NCI-H1694 (cell line): ENCODE results near the gene PBX3.
A peak's percentile ranks its signal among the peaks of the same experiment; 100 is the strongest.

Source experiments
- DNase-seq: peaks from one replicate; lab custom pipeline; 2025; lab: John Stamatoyannopoulos, UW

The PBX3 gene

DNA sequence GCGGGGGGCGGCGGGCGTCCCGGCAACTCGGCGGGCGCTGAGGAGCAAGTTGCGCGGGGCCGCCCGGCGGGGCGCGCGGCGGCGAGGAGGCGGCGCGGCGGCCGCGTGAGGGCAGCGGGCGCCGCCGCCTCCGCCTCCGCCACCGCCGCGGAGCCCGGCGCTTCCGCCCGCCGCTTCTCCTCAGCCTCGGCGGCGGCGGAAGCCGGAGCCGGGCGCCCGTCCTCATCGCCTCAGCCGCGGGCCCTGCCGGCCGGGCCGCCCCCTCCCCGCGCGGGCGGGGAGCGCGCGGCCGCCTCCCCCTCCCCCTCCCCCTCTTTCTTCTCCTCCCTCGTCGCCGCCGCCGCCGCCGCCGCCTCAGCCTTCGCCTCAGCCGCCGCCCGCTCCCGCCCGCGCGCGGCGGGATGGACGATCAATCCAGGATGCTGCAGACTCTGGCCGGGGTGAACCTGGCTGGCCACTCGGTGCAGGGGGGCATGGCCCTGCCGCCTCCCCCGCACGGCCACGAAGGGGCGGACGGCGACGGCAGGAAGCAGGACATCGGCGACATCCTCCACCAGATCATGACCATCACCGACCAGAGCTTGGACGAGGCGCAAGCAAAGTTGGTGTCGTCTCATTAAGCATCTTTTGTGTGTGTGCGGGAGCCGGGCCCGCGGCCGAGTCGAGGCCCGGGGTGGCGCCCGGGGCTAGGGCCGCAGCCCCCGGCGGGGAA, at the start of gene PBX3:
TSS of gene PBX3 (plus strand) at position 321 of the 712 bp plus-strand sequence.
- no peak for DNase-seq

DNA sequence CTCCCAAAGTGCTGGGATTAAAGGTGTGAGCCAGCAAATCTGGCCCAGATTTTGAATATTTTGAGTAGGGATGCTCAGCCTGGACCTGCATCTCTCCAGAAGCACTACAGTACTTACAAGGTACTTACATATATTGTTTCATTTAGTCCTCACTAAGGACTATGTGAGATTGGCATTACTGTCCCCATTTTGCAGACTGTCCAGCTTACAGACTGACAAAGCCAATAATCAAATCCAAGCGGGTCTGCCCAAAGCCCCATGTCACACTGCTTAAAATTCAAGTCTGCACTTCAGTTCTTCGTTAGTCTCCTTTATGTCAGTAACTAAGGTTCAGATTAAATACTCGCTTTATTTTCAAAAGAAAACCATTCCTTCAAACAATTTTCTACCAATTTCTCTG, 47.3 kb upstream of the PBX3 start:
- DNase-seq = no peak

DNA sequence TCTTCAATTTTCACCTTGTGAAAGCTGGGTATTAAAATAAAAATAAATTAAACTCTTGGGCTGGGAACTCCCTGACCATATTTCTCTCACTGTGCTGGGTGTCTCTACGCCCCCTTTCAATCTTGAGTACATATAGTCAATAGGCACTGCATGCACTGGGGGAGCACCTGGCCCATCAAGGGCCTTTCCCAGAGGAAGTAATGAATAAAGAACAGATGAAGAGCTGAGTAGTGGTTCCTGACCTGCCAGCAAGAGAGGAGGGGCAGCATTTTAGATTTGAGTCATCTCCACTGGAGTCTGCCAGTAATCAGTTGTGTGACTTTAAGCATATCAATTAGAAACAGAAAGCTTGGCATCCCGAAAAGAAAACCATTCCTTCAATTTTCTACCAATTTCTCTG, 46.4 kb upstream of the PBX3 start:
- no peak for DNase-seq

DNA sequence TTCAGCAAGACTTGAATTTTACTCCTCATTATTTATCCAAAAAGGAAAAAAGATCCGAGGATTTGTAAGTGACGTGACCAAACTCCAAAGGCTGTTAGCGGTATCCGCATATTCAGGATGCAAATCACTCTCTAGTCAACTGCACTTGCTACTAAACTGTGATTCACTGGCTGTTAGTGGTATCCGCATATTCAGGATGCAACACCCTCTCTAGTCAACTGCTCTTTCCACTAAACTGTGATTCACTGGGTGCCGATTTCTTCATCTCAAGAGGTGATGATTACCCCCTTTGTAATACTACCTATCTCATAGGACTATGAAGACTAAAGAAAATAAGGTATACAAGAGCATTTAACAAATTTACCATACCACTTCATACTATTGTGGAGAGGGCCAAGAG, 45.8 kb upstream of the PBX3 start:
- DNase-seq = no peak

DNA sequence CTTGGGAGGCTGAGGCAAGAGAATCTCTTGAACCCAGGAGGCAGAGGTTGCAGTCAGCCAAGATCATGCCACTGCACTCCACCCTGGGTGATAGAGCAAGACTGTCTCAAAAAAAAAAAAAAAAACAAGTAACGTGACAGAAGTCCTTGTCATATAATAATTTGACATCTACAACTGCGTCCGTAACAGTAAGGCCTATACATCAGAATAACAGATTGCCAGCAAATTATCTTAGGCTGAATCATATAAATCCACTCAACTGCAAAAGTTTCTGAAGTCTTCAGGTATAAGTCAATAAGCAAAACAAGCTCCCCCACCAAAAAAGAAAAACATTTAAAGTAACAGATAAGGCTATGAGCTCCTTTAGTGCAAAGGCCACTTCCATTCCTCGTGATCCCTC, 43.5 kb upstream of the PBX3 start:
- no peak for DNase-seq

DNA sequence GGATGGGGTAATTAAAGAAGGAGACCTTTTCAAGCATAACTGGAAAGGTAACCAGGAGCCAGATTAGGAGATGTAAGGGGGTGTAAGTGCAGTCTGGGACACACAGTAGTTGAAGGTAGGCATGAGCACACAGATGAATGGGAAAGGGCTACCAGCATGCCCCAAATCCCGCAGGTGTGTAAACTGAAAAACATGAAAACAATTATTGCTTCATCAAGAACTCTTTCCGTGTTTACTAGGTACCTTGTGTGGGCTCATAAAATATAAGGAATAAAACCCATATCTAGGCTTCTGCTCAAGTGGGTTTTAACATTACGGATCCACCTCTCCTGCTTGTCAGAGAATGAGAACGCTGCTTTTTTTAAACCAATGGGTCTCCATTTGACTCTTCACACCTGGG, 41.3 kb upstream of the PBX3 start:
- DNase-seq = no peak

DNA sequence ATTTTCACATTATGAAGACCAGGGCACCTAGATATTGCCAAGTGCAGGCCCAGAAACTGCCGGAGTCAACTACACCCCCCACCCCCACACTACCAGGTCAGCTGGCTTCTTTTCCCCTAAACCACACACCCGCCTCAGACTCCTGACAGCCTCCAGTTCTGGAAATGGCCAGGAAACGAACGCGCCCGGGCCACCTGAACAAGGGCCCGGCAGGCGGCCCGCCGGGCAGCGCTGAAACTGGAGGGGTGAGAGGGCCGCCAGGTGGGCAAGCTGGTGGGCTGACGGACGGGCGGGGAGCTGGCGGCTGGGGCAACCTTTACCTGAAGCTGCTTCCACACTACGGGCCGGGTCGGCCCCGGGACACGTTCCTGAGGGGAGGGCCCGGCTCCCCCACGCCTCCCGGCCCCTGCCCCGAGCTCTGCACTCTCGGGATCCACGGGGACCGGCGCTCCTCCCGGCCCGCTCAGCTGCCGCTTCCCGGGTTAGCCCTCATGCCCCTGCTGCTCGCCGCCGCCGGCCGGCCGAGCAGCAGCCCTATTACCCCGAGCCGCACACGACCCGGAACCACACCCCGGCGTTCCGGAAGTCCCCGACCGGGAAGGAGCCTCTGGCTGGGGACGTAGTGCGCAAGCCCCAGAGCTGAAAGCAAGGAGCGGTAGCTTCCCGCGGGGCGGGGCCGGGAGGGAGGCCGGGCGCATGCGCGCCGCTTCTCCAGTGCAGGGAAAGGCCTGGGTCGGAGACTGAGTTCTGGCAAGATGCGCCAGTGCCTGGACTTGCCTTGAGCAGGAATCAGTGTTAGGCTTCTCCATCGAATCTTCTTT, 40.3 kb upstream of the PBX3 start, which contains the start of gene MAPKAP1:
TSS of gene MAPKAP1 (minus strand) at position 558 of the 821 bp plus-strand sequence. CDS start 34,634 bp downstream, outside the sequence.
- DNase-seq = peak; percentile 86

DNA sequence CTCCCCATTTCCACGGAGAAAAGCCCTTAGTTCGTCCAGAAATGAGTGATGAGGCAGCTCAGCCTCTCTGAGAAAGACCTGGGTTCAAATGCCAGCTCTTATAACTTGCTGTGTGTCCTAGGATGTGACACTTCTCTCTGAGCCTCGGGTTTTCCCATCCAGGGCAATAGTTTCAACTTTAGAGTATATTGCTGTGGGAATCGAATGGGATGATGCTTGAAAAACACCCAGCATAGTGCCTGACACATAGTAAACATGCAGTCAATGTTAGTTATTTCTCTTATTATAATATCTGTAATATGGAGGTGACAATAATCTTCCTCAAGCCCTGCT, 39.7 kb upstream of the PBX3 start:
- DNase-seq = no peak

DNA sequence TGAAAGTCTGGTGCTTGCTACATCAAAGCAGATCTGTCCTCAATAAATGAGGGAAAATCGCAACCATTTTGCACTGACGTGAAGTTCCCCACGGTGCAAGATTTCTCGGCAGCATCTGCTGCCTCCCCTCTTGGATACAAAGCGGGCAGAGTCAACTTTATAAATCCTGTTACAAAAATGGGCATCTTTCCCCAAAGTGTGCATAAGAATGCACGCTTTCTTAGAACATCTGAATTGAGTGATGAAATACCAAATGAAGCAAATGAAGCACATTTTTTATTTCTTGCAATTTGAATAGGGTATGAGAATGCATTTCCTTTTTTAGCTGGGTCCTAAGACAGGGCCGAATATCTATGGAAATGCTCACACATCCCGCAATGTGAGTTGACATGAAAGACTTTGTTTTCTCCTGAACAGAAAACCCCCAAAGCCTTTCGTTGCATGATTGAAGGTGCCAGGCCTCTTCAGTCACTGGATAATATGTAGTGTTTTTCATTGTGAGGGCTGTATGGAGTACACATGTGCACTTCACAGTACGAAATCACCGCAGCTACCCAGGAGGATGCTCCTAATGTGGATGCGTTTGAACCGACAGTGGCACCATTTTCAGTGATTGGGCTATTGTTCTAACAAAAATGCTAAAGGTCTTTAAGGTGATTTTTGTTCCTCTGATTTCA, 20.6 kb upstream of the PBX3 start:
- no peak for DNase-seq

DNA sequence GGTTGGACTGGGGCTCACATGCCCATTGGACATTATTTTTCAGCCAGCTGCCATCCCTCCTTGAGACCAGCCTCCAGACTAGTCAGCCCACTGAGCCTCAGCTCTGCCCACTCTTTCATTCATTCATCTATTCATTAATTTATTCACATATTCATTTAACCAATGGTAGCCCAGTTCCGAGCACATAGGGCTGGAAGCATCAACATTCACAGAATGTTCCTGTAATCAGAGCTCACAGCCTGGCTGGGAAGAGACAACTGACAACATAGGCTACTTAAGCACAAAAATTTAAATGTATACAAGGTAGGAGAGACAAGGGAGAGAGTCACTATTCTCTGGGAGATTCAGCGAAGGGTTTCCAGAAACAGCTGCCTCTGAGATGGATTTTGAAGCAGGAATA, 17.0 kb upstream of the PBX3 start:
- no peak for DNase-seq

DNA sequence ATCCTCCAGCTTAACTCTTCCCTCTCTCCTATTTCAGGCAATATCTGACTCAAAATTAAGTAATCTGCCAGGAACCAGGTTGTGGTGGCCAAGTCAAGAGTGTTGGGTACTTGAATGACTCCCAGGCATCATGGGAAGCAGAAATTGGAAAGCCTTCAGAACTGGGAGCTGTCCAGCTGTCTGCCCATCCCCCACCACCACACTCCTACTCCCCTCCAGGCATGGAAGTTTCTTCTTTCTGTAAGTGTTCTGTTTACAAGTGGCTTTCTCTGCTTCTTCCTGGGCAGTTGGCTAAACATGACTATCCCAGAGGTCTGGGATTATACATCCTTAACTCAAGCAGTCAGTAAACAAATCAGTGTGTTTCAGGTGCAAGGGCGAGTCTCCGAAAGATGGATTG, 14.6 kb upstream of the PBX3 start:
- no peak for DNase-seq

DNA sequence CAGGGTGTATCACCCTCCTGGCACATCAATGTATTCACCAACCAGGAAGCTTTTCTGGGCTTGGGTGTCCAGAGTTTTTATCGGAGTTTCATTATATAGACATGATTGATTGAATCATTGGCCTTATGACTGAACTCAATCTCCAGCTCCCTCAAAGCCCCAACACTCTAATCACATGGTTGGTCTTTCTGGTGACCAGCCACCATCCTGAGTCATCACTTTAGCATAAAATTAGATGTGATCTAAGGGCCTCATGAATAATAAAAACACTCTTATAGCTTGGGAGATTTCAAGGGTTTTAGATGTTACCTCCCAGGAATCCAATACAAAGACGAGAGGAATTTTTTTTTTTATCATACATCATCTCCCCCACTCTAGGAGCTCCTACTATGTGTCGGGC, 7.7 kb upstream of the PBX3 start:
- no peak for DNase-seq

DNA sequence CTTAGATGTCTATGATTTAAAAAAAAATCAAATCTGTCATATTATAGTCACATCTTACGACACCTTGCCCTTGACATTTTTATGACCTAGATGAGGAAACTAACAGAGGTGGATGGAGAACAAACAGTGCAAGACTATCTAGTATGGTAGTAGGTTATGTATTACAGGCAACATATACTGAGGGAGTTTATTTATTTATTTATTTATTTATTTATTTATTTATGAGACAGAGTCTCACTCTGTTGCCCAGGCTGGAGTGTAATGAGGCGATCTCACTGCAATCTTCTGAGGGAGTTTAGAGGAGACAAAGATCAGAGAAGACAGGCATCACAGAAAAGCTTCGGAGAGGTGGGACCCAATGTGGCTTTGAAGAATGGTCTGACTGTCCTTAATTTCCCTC, 4.5 kb upstream of the PBX3 start:
- no peak for DNase-seq

DNA sequence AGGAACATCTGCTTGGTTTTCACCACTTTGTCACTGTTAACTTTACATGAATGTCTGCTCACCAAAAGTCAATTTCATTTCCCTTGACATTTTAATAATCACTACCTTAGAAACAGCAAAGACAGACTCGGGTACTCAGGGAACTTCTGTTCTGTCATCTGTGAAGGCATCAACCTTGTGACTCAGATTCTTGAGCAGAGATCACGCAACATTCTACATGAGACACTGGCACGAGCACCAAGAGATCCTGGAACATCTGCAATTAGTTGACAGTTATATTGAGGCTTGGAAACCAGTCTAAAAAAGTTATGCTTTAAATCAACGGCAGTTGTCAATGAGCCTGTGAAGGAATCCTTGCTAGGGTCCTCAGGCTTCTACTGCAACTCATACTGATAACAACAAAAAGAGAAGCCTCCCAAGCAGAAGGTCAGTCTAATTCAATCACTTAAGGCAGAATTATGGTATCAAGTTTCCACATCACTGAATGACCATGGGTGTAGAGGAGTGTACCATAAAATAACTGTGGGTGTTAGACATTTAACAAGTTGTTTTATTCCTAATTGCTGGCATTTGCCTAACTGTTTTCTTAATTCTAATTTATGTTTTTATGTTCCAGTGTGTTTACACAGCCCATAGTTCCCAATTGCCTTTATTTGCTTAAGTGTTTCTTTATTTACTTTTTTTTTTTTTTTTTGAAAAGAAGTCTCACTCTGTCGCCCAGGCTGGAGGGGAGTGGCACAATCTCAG, 3.3 kb upstream of the PBX3 start:
- DNase-seq = no peak

DNA sequence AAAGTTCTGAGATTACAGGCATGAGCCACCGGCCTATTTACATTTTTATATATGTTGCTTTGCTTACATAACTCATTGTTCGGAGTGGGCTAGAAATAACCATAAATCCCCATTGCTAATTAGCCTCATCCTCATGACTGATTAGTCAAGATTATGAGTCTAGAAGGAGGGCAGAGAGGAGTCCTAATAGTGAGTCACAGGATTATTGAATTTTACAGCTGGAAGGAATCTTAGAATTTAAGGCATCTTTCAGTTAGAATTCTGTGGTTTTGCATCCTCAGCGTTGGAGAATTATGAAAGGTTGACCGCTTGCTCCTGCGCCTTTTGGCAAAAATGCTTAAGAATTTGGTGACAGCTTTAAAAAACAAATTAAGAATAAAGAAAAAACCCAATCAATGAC, 2.6 kb upstream of the PBX3 start:
- DNase-seq = no peak

DNA sequence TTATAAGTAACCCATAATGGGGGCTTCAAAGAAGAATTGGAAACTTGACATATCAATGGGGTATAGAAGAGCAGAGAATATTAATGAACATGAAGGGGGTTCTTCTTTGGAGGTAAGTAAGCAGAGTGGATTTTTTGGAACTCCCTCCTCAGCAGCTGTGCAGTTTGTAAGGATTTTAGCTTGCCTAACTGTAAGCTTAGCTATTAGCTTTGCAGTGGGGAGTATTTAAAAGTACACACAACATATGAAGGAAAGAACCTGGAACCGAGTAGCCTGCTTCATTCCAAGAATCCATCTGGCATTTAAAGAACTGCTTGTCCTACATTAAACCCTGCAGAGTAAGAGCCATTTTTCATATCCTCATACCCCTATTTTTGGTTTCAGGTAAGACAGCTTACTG, 2.2 kb upstream of the PBX3 start:
- no peak for DNase-seq

DNA sequence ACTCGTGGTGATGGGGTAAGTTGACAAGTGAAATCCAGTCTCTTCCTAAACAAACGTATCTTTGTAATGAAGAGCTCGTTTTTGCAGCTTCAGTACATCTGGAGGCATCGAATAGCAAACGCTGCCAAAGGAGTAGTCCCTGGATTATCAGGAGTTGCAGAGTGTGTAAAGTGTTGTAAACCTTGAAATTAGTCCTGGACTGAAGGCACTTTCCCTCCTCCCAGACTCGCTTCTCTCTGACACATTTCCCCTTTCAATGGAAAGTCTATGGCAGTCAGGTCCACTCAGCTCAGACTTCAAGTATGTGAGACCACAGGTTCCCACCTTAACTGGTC, 1.5 kb upstream of the PBX3 start:
- no peak for DNase-seq

DNA sequence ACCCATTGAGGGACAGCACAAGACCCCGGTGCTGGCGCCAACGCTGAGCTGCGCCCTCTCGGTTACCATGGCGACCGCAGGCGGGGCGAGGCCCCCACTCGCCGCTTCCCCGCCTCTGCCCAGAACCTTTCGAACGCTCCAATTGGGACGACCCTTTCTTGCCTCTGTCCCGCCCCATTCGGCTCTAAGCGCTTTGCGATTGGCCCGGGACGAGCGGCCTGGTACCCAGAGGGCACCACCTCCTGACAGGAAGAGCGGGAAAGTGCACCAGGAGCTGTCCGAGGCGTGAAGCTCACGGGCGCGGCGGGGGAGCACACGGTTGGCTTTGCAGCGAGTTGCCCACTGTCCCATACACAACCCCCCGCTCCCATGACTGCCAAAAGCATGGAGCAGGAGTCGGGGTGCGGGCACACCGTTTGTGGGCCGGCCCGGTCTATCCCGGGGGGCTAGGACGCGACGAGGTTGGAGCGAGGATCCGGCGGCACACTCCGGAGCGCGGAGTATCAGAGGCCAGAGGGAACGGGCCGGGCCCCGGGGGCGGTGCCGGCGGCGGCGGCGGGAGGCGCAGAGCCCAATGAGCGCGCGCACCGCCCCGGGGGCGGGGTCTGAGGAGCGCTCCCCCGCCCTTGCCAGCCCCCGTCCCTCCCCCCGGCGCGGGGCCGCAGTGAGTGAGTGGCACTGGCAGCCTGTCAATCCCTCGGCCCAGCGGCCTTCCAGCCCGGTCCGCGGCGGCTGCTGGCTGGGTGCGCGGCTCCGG, 978 bp upstream of the PBX3 start:
- DNase-seq = peak; percentile 84

DNA sequence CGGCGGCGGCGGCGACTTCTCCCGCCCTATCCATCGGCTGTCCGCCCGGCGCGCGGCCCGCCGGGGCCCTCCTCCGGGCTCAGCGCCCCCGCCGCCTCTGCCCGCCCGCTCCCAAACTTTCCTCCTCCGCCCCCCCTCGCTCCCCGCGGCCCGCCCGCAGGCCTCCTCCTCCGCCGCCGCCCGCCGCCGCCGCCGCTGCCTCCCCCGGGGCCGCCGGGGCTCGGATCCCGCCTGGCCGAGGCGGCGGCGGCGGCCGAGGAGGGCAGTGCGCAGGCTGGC, 460 bp upstream of the PBX3 start:
- no peak for DNase-seq

DNA sequence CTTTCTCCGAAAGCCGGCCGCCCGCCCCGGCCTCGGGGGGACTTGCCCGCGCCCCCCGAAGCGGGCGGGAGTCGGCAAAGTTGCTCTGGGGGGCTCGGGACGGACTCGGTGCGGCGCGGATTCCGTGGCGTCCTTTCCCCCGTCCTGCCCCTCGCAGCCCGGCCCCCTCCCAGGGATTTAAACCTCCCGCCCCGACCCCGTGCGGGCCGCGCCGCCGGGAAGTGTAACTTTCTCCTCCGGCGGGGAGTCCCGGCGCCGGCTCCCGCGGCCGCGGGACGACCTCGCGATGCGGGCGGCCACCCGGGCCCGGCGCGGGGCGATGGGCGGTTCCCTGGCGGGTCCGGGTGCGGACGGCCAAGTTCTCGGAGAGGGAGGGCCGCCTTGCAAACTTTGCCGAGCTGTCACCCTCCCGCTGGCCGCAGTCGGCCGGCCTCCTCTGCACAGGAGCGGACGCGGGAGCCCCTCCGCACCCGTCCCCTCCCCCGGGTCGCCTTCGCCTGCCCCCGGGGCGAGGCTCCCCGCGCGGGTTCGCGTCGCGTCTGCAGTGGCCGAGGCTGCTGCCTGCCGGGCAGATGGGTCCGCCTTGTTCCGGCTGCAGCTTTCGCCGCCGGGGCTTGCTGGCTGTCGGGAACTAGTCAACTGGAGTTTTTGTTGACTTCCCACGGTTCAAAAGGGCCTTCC, 732 bp downstream of the PBX3 start:
- DNase-seq = no peak

DNA sequence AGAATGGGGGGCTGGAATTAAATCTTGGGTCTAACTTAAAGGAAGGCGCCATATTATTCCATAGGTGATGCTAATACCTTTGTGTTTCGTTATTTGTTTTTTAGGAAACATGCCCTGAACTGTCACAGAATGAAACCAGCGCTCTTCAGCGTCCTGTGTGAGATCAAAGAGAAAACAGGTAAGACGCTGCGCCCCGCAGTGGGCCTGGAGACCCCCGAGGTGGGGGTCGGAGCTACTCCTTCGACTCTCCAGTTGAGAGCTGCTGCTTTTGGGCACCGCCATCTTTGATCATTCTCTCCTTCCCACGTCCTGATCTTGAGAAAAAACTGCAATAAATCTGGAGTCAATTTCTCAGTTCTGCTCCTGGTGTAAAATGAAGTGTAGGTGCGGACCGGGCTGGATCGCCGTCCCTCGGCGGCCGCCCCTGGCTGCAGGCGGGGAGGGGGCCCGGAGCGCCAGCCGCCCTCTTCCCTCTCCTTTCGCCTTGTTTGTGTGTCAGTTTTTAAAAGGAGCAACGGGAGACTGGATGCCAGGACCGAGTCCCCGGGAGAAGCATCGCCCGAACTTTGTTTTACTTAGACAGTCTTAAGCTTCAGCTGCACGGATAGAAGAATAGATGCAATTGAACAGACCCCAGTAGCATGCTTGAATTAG, 1.4 kb downstream of the PBX3 start:
- DNase-seq = no peak
